SK-N-SH (cell line): ENCODE results near the gene PNLDC1.

Source experiments
- CHD2 ChIP-seq: fragments of 150-350 bp; IDR thresholded peaks from 2 replicates; pipeline ENCODE4 v1.6.1; 2018; ENCODE audit warnings: low read length; ENCODE audit not compliant: partially characterized antibody
- CTCF ChIP-seq: fragments of 200-600 bp; sonication (generic); IDR thresholded peaks from 2 replicates; pipeline ENCODE4 v1.6.1; 2017; ENCODE audit warnings: antibody characterized with exemption, mild to moderate bottlenecking, moderate library complexity
- EZH2phosphoT487 ChIP-seq: fragments of 200-600 bp; sonication (generic); IDR thresholded peaks from 2 replicates; pipeline ENCODE4 v1.6.1; 2017; ENCODE audit warnings: low read depth, mixed run types, mild to moderate bottlenecking, antibody characterized with exemption, moderate library complexity, borderline replicate concordance
- FOSL2 ChIP-seq: IDR thresholded peaks from 2 replicates; pipeline ENCODE4 v1.4.0; 2012; ENCODE audit warnings: low read depth, mild to moderate bottlenecking, moderate library complexity, borderline replicate concordance
- MXI1 ChIP-seq: IDR thresholded peaks from 2 replicates; pipeline ENCODE4 v1.6.1; 2012; ENCODE audit warnings: mild to moderate bottlenecking, low read depth, low read length, improper control_type of control experiment
- POLR2AphosphoS5 ChIP-seq: IDR thresholded peaks from 2 replicates; pipeline ENCODE4 v1.6.1; 2012; ENCODE audit warnings: low read depth, low read length
- RCOR1 ChIP-seq: fragments of 150-350 bp; IDR thresholded peaks from 2 replicates; pipeline ENCODE4 v1.6.1; 2017; ENCODE audit warnings: antibody characterized with exemption, low read length
- REST ChIP-seq: IDR thresholded peaks from 2 replicates; pipeline ENCODE4 v1.6.1; 2012; ENCODE audit warnings: mild to moderate bottlenecking, low read depth, low read length, moderate library complexity
- TF ChIP-seq, protein P1 (sequence below): IDR thresholded peaks from 2 replicates; pipeline ENCODE4 v1.4.0; 2012; ENCODE audit warnings: low read depth, borderline replicate concordance

GRCh38 chr6:159790149-159790955, 9.7 kb upstream of the PNLDC1 start, which contains the start of gene MRPL18:
- TF ChIP-seq REST (no peak), MXI1 (peak; percentile 76), CTCF (no peak), FOSL2 (no peak), RCOR1 (no peak), EZH2phosphoT487 (no peak), POLR2AphosphoS5 (peak; percentile 66), CHD2 (peak; percentile 96)
- TF ChIP-seq, protein P1, sequence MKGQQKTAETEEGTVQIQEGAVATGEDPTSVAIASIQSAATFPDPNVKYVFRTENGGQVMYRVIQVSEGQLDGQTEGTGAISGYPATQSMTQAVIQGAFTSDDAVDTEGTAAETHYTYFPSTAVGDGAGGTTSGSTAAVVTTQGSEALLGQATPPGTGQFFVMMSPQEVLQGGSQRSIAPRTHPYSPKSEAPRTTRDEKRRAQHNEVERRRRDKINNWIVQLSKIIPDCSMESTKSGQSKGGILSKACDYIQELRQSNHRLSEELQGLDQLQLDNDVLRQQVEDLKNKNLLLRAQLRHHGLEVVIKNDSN: no peak
